H1 (cell line): ENCODE results near the gene LRIG2. TPM values are rescaled to one million over a fixed set of nuclear protein-coding genes. Genes with fewer than 3 reads are reported as not detected.

Experiments
- CTCF ChIA-PET: fragments of 300-600 bp; sonication (Branson Sonifier 250); formaldehyde crosslinking; loops from one replicate; lab custom pipeline; 2021; ENCODE audit not compliant: partially characterized antibody; lab: Charles Lee
- POLR2A ChIA-PET: fragments of 300-600 bp; sonication (Branson Sonifier 250); formaldehyde crosslinking; loops from one replicate; lab custom pipeline; 2021; ENCODE audit warnings: inconsistent platforms; ENCODE audit not compliant: partially characterized antibody; lab: Charles Lee
- DNase-seq, 2 experiments: peaks; one replicate each; pipeline versions ENCODE4 v3.0.0 to v3.0.0-alpha.2; 2010 to 2022; ENCODE audit warnings: low spot score in 2 of 2, low read depth in 1 of 2, mixed read lengths in 1 of 2
- FAIRE-seq: peaks from 2 replicates; lab custom pipeline; 2011; peaks lifted over from hg19 to GRCh38; lab: Jason Lieb, UNC
- H2AFZ ChIP-seq: 2 replicates; pipeline ENCODE4 v1.8.1; 2012; ENCODE audit warnings: low read length, inconsistent platforms
- H2AK5ac ChIP-seq: 2 replicates; pipeline ENCODE4 v1.6.1; 2013; ENCODE audit warnings: low read depth, low read length
- H2BK120ac ChIP-seq: replicated peaks from 2 replicates; pipeline ENCODE3; 2013; ENCODE audit warnings: low read depth, low read length, inconsistent platforms
- H2BK12ac ChIP-seq: 2 replicates; pipeline ENCODE4 v1.6.1; 2013; ENCODE audit warnings: low read depth, low read length
- H2BK15ac ChIP-seq: 2 replicates; pipeline ENCODE4 v1.6.1; 2013; ENCODE audit warnings: low read length
- H2BK20ac ChIP-seq: 2 replicates; pipeline ENCODE4 v1.6.1; 2013; ENCODE audit warnings: low read length
- H2BK5ac ChIP-seq: 2 replicates; pipeline ENCODE4 v1.6.1; 2013; ENCODE audit warnings: low read depth, low read length
- H3K14ac ChIP-seq: 2 replicates; pipeline ENCODE4 v1.6.1; 2013; ENCODE audit warnings: inconsistent platforms; ENCODE audit not compliant: insufficient read length
- H3K18ac ChIP-seq: 2 replicates; pipeline ENCODE4 v1.6.1; 2013; ENCODE audit warnings: low read length; ENCODE audit errors: extremely low read depth
- H3K23ac ChIP-seq: 2 replicates; pipeline ENCODE4 v1.6.1; 2013; ENCODE audit warnings: inconsistent platforms; ENCODE audit not compliant: insufficient read length
- H3K23me2 ChIP-seq: 2 replicates; pipeline ENCODE4 v1.6.1; 2013; ENCODE audit warnings: low read depth, low read length
- H3K27ac ChIP-seq: 2 replicates; pipeline ENCODE4 v1.6.1; 2011; ENCODE audit warnings: low read depth, low read length, inconsistent platforms
- H3K27me3 ChIP-seq, 4 experiments: replicated peaks in 1 of 4; 1 replicate in 1 of 4; 2 replicates in 3 of 4; pipeline versions ENCODE4 v1.6.1 to v1.8.1; 2011 to 2013; ENCODE audit warnings: low read length in 3 of 4, mild to moderate bottlenecking in 3 of 4, inconsistent platforms in 2 of 4, mixed read lengths in 2 of 4, moderate library complexity in 1 of 4; ENCODE audit not compliant: control insufficient read depth in 3 of 4, insufficient read depth in 3 of 4; ENCODE audit errors: extremely low read depth in 1 of 4
- H3K36me3 ChIP-seq, 4 experiments: 2 replicates each; pipeline versions ENCODE4 v1.6.1 to v1.8.1; 2011 to 2013; ENCODE audit warnings: mild to moderate bottlenecking in 4 of 4, low read length in 3 of 4, moderate library complexity in 2 of 4, control low read depth in 1 of 4, inconsistent platforms in 1 of 4; ENCODE audit not compliant: insufficient read depth in 4 of 4, control insufficient read depth in 2 of 4
- H3K4ac ChIP-seq: replicated peaks from 2 replicates; pipeline ENCODE3; 2013; ENCODE audit warnings: low read length, low read depth, mixed read lengths, inconsistent platforms; ENCODE audit not compliant: insufficient read length
- H3K4me1 ChIP-seq, 4 experiments: replicated peaks in 1 of 4; 1 replicate in 1 of 4; 2 replicates in 3 of 4; pipeline versions ENCODE4 v1.6.1 to v1.8.1; 2011 to 2013; ENCODE audit warnings: low read length in 3 of 4, inconsistent platforms in 2 of 4, mixed read lengths in 1 of 4; ENCODE audit not compliant: insufficient read depth in 4 of 4, control insufficient read depth in 3 of 4
- H3K4me2 ChIP-seq, 2 experiments: 2 replicates each; pipeline versions ENCODE4 v1.6.1 to v1.8.1; 2011 to 2013; ENCODE audit warnings: low read depth in 2 of 2, low read length in 2 of 2, control low read depth in 1 of 2, inconsistent platforms in 1 of 2, mild to moderate bottlenecking in 1 of 2; ENCODE audit not compliant: insufficient read depth in 1 of 2
- H3K4me3 ChIP-seq, 4 experiments: fragments of 200-600, 300-600 bp in 1 of 4; sonication (generic), shearing (Covaris generic), sonication (Bioruptor Twin) in 1 of 4; 2 replicates each; pipeline versions ENCODE4 v1.5.1 to v1.8.1; 2011 to 2016; ENCODE audit warnings: low read length in 4 of 4, low read depth in 3 of 4, control low read depth in 2 of 4, inconsistent platforms in 2 of 4, mild to moderate bottlenecking in 2 of 4, mixed read lengths in 1 of 4, moderate library complexity in 1 of 4; ENCODE audit not compliant: insufficient read depth in 2 of 4; ENCODE audit errors: extremely low read depth in 1 of 4
- H3K56ac ChIP-seq: replicated peaks from 2 replicates; pipeline ENCODE3; 2013; ENCODE audit warnings: low read depth, mild to moderate bottlenecking, mixed read lengths, low read length, inconsistent platforms; ENCODE audit not compliant: insufficient read length
- H3K79me1 ChIP-seq: 2 replicates; pipeline ENCODE4 v1.6.1; 2013; ENCODE audit warnings: low read depth, low read length, control low read depth
- H3K79me2 ChIP-seq, 2 experiments: 2 replicates each; pipeline versions ENCODE4 v1.6.1 to v1.8.1; 2012 to 2013; ENCODE audit warnings: low read length in 2 of 2, mild to moderate bottlenecking in 2 of 2, inconsistent platforms in 1 of 2; ENCODE audit not compliant: insufficient read depth in 2 of 2, control insufficient read depth in 1 of 2
- H3K9ac ChIP-seq, 4 experiments: replicated peaks in 1 of 4; 1 replicate in 1 of 4; 2 replicates in 3 of 4; pipeline versions ENCODE4 v1.6.1 to v1.8.1; 2011 to 2013; ENCODE audit warnings: low read depth in 3 of 4, low read length in 3 of 4, control low read depth in 2 of 4, mild to moderate bottlenecking in 2 of 4, moderate library complexity in 2 of 4, inconsistent platforms in 1 of 4; ENCODE audit errors: extremely low read depth in 1 of 4
- H3K9me3 ChIP-seq, 2 experiments: 2 replicates each; pipeline versions ENCODE4 v1.6.1 to v1.8.1; 2012 to 2013; ENCODE audit warnings: mild to moderate bottlenecking in 2 of 2, moderate library complexity in 2 of 2, control low read depth in 1 of 2, inconsistent platforms in 1 of 2, low read depth in 1 of 2, low read length in 1 of 2, mixed read lengths in 1 of 2; ENCODE audit not compliant: insufficient read depth in 2 of 2
- H4K20me1 ChIP-seq, 2 experiments: replicated peaks in 1 of 2; 2 replicates each; pipeline versions ENCODE3 to v1.8.1; 2011 to 2013; ENCODE audit warnings: inconsistent platforms in 2 of 2, low read length in 2 of 2, mild to moderate bottlenecking in 1 of 2; ENCODE audit not compliant: insufficient read depth in 2 of 2, control insufficient read depth in 1 of 2
- H4K5ac ChIP-seq: 2 replicates; pipeline ENCODE4 v1.6.1; 2013; ENCODE audit warnings: low read length, low read depth, mixed read lengths, inconsistent platforms; ENCODE audit not compliant: insufficient read length
- H4K8ac ChIP-seq: 2 replicates; pipeline ENCODE4 v1.8.0; 2013; ENCODE audit warnings: mild to moderate bottlenecking, moderate library complexity, low read length, inconsistent platforms; ENCODE audit not compliant: insufficient read depth; ENCODE audit errors: extremely low read depth
- H4K91ac ChIP-seq: replicated peaks from 2 replicates; pipeline ENCODE3; 2013; ENCODE audit warnings: low read length, mixed read lengths, inconsistent platforms; ENCODE audit not compliant: insufficient read length
- BCL11A ChIP-seq, 2 experiments: IDR thresholded peaks; one replicate each; pipeline ENCODE4 v1.6.1; 2011; ENCODE audit warnings: low read depth in 2 of 2, low read length in 2 of 2, mild to moderate bottlenecking in 2 of 2
- CHD1 ChIP-seq: IDR thresholded peaks from 2 replicates; pipeline ENCODE4 v1.6.1; 2012; ENCODE audit warnings: low read depth, low read length, improper control_type of control experiment
- EGR1 ChIP-seq: IDR thresholded peaks from 2 replicates; pipeline ENCODE4 v1.6.1; 2011; ENCODE audit warnings: low read depth, low read length, borderline replicate concordance
- EZH2 ChIP-seq: fragments of 200-600 bp; sonication (generic); IDR thresholded peaks from 2 replicates; pipeline ENCODE4 v1.7.1; 2012; ENCODE audit warnings: low read depth, mild to moderate bottlenecking, moderate library complexity, low read length, inconsistent platforms; ENCODE audit not compliant: severe bottlenecking
- HDAC2 ChIP-seq, 2 experiments: fragments of 300-600 bp in 1 of 2; sonication (generic) in 1 of 2; IDR thresholded peaks; 2 replicates each; pipeline ENCODE4 v1.6.1; 2011 to 2012; ENCODE audit warnings: low read depth in 2 of 2, low read length in 2 of 2, mild to moderate bottlenecking in 2 of 2, moderate library complexity in 2 of 2, borderline replicate concordance in 1 of 2, inconsistent platforms in 1 of 2
- KDM1A ChIP-seq: fragments of 200-600, 300-600 bp; sonication (generic); IDR thresholded peaks from 2 replicates; pipeline ENCODE4 v1.7.1; 2016; ENCODE audit warnings: mild to moderate bottlenecking, low read length, borderline replicate concordance
- MAX ChIP-seq: IDR thresholded peaks from 2 replicates; pipeline ENCODE4 v1.6.1; 2012; ENCODE audit warnings: inconsistent platforms
- NRF1 ChIP-seq: IDR thresholded peaks from 2 replicates; pipeline ENCODE4 v1.6.1; 2011; ENCODE audit warnings: mild to moderate bottlenecking, low read depth, low read length, improper control_type of control experiment
- PHF8 ChIP-seq: fragments of 200-600 bp; sonication (generic); conservative IDR thresholded peaks from 2 replicates; pipeline ENCODE4 v1.7.1; 2012; ENCODE audit warnings: low read depth, mild to moderate bottlenecking, inconsistent platforms, low read length, moderate library complexity
- POLR2AphosphoS5 ChIP-seq: IDR thresholded peaks from 2 replicates; pipeline ENCODE4 v1.6.1; 2011; ENCODE audit warnings: low read depth, low read length
- POU5F1 ChIP-seq: IDR thresholded peaks from 2 replicates; pipeline ENCODE4 v1.6.1; 2011; ENCODE audit warnings: low read depth, mild to moderate bottlenecking, low read length, moderate library complexity
- SIRT6 ChIP-seq: IDR thresholded peaks from one replicate; pipeline ENCODE4 v1.7.1; 2012; ENCODE audit warnings: low read length, inconsistent platforms
- TAF1 ChIP-seq: IDR thresholded peaks from 2 replicates; pipeline ENCODE4 v1.6.1; 2011; ENCODE audit warnings: mild to moderate bottlenecking, low read depth, low read length
- USF2 ChIP-seq: IDR thresholded peaks from 2 replicates; pipeline ENCODE4 v1.6.1; 2011; ENCODE audit warnings: low read length, improper control_type of control experiment
- WGBS, 2 experiments: shearing (Covaris generic) in 1 of 2; methylation state at CpG; one replicate each; pipeline versions ENCODE4 v1.1.6 to v1.1.7; 2013 to 2015; ENCODE audit warnings: low lambda C conversion rate in 2 of 2, mixed read lengths in 2 of 2, inconsistent platforms in 1 of 2, low coverage in 1 of 2, missing lambda C conversion rate in 1 of 2; ENCODE audit not compliant: insufficient replicate concordance in 2 of 2, insufficient coverage in 1 of 2, insufficient read length in 1 of 2; ENCODE audit errors: extremely low coverage in 1 of 2, missing lambda C conversion rate in 1 of 2; 5-methylcytosine and 5-hydroxymethylcytosine counted together
- polyA plus RNA-seq, 7 experiments: library from polyadenylated mRNA; depleted of rRNA in 3 of 7; stranded (reverse) in 5 of 7; unstranded in 2 of 7; fragments of >200 nt in 5 of 7; fragments of 200-250 nt in 2 of 7; gene quantifications; 1 replicate in 5 of 7; 2 replicates in 1 of 7; 4 replicates in 1 of 7; pipeline versions ENCODE4 v1.2.1 to v1.2.3, GENCODE V29; 2011 to 2013; ENCODE audit warnings: missing spikeins in 2 of 7, mixed read lengths in 2 of 7
- total RNA-seq: library from RNA; stranded (reverse); fragmentation: NEBNext Ultra II Directional; extraction: Animal tissue kit (Norgen Biotek cat#: 25700); gene quantifications from 2 replicates; pipeline ENCODE4 v1.2.1, GENCODE V29; 2021

The LRIG2 gene
- total and polyA plus RNA-seq, 2 of the 8 experiments (the other 6 are each of a cell fraction or from before 2014, with no cell fraction given) = 16.2 to 20.9 TPM

GRCh38 chr1:113106910-113107309 is 33.9 kb downstream of the LRIG2 start:
- no peak overlapping the region for H3K56ac ChIP-seq
- POLR2A ChIA-PET = no interaction called here
- no peak overlapping the region for H3K4me3 ChIP-seq
- no peak overlapping the region for H3K27ac ChIP-seq
- CTCF ChIA-PET = no interaction called here
- H3K23me2 ChIP-seq = no peaks in the 10 kb centered on the region
- no peak overlapping the region for H3K18ac ChIP-seq
- no peak overlapping the region for H2AK5ac ChIP-seq
- no peaks in the 10 kb centered on the region for H3K79me1 ChIP-seq
- H4K5ac ChIP-seq = no peak overlapping the region
- no peak overlapping the region for H3K9ac ChIP-seq
- FAIRE-seq (no peak), DNase-seq (no peak)
- H4K20me1 ChIP-seq = peaks cover 2% of the 10 kb centered on the region in 2 experiments
- no peak overlapping the region for H3K23ac ChIP-seq
- H4K91ac ChIP-seq = no peak overlapping the region
- H2BK120ac ChIP-seq = no peak overlapping the region
- no peaks in the 10 kb centered on the region for H3K9me3 ChIP-seq
- H2BK15ac ChIP-seq = no peak overlapping the region
- H2AFZ ChIP-seq = no peak overlapping the region
- H3K4ac ChIP-seq = no peak overlapping the region
- 90% methylated on average over 2 of the region's 2 CpGs; no CpG with 5 or more reads in 1 of the 2 experiments for WGBS, 2 experiments
- H3K4me2 ChIP-seq = no peak overlapping the region
- no peaks in the 10 kb centered on the region for H3K79me2 ChIP-seq
- no peak overlapping the region for H3K14ac ChIP-seq
- H3K27me3 ChIP-seq = no peaks in the 10 kb centered on the region
- peaks cover 23 to 88% (median 59%) of the 10 kb centered on the region in 4 experiments for H3K36me3 ChIP-seq
- no peak overlapping the region for H2BK5ac ChIP-seq
- H2BK12ac ChIP-seq = no peak overlapping the region
- H2BK20ac ChIP-seq = no peak overlapping the region
- H3K4me1 ChIP-seq = no peaks in the 10 kb centered on the region
- H4K8ac ChIP-seq = no peak overlapping the region
- no peak for TF ChIP-seq HDAC2 (IDR thresholded peaks at IDR 0.05; ENCODE audit: borderline replicate concordance in 1 of 2, low read depth in 2 of 2, low read length in 2 of 2)
- TF ChIP-seq TAF1 = no peak
- no peak for TF ChIP-seq POLR2AphosphoS5
- no peak for TF ChIP-seq NRF1
- TF ChIP-seq PHF8 = no peak
- no peak for TF ChIP-seq SIRT6
- no peak for TF ChIP-seq CHD1
- TF ChIP-seq KDM1A = no peak
- no peak for TF ChIP-seq POU5F1
- TF ChIP-seq USF2 = no peak
- TF ChIP-seq BCL11A (IDR thresholded peaks at IDR 0.05; ENCODE audit: low read depth in 2 of 2, low read length in 2 of 2) = no peak
- TF ChIP-seq EZH2 = no peak
- TF ChIP-seq MAX = no peak
- TF ChIP-seq EGR1 = no peak
